HCT116 (cell line): Measurements from ENCODE around the gene AMDHD1. TPM values are rescaled to one million over a fixed set of nuclear protein-coding genes. Genes with fewer than 3 reads are reported as not detected.

Experiments
- ATAC-seq: fragments of 200-7000 bp; cut with Tn5 transposase; 2 replicates; pipeline ENCODE4 v1.9.1; 2020; ENCODE audit warnings: mild to moderate bottlenecking, moderate library complexity
- BruUV-seq: library from RNA; stranded (reverse); fragments of 400-500 nt; replicated peaks from 2 replicates; lab custom pipeline; 2021; lab: Mats Ljungman, UMichigan
- CTCF ChIA-PET: fragments of 300-600 bp; sonication (Branson Sonifier 250); formaldehyde crosslinking; loops from one replicate; lab custom pipeline; 2021; ENCODE audit warnings: antibody characterized with exemption; lab: Charles Lee
- POLR2A ChIA-PET: fragments of 300-600, 350-600 bp; sonication (Branson Sonifier 250); formaldehyde crosslinking; loops from one replicate; lab custom pipeline; 2021; ENCODE audit warnings: antibody characterized with exemption; lab: Charles Lee
- RAD21 ChIA-PET, 2 experiments: fragments of 300-600 bp; sonication (Branson Sonifier 250); formaldehyde crosslinking; loops; one replicate each; lab custom pipeline; 2023; ENCODE audit warnings: low total read pairs in 2 of 2; ENCODE audit not compliant: uncharacterized antibody in 2 of 2, unreplicated experiment in 2 of 2, low non-redundant PET in 1 of 2; lab: Charles Lee
- DNase-seq: peaks from one replicate; pipeline ENCODE4 v3.0.0-alpha.2; 2010; ENCODE audit warnings: low read depth, low spot score
- H2AFZ ChIP-seq: fragments of 200-600 bp; shearing (Covaris generic), sonication (generic); 2 replicates; pipeline ENCODE4 v1.6.1; 2017; ENCODE audit warnings: low read depth, mixed run types, mixed read lengths, antibody characterized with exemption, low read length; ENCODE audit not compliant: poor library complexity, severe bottlenecking
- H3K27ac ChIP-seq: 2 replicates; pipeline ENCODE4 v1.5.1; 2012; ENCODE audit warnings: low read depth, low read length
- H3K27me3 ChIP-seq: fragments of 200-600 bp; sonication (generic); 2 replicates; pipeline ENCODE4 v1.6.1; 2016; ENCODE audit warnings: mixed run types, low read length, mixed read lengths; ENCODE audit not compliant: insufficient read depth
- H3K36me3 ChIP-seq, 2 experiments: fragments of 200-500 bp in 1 of 2; fragments of 200-600 bp in 1 of 2; sonication (Bioruptor generic) in 1 of 2; sonication (generic) in 1 of 2; 2 replicates each; pipeline versions ENCODE4 v1.5.1 to v1.6.1; 2014 to 2016; ENCODE audit warnings: low read length in 2 of 2, inconsistent platforms in 1 of 2, mixed read lengths in 1 of 2, mixed run types in 1 of 2; ENCODE audit not compliant: insufficient read depth in 2 of 2, control insufficient read depth in 1 of 2
- H3K4me1 ChIP-seq, 2 experiments: fragments of 200-600 bp in 1 of 2; sonication (generic) in 1 of 2; 2 replicates each; pipeline versions ENCODE4 v1.5.1 to v1.6.1; 2012 to 2017; ENCODE audit warnings: low read length in 2 of 2, inconsistent platforms in 1 of 2, mild to moderate bottlenecking in 1 of 2, mixed read lengths in 1 of 2, mixed run types in 1 of 2, moderate library complexity in 1 of 2; ENCODE audit not compliant: insufficient read depth in 2 of 2, control insufficient read depth in 1 of 2
- H3K4me2 ChIP-seq: fragments of 200-600 bp; sonication (generic); 2 replicates; pipeline ENCODE4 v1.6.1; 2017; ENCODE audit warnings: mixed run types, low read length, mixed read lengths
- H3K4me3 ChIP-seq, 2 experiments: fragments of 200-600 bp in 1 of 2; sonication (generic) in 1 of 2; replicated peaks in 1 of 2; 2 replicates each; pipeline ENCODE4 v1.5.1; 2011 to 2016; ENCODE audit warnings: low read length in 2 of 2, control low read depth in 1 of 2, low read depth in 1 of 2, mild to moderate bottlenecking in 1 of 2, mixed read lengths in 1 of 2, mixed run types in 1 of 2
- H3K79me2 ChIP-seq: fragments of 200-600 bp; sonication (generic); 2 replicates; pipeline ENCODE4 v1.6.1; 2017; ENCODE audit warnings: mild to moderate bottlenecking, mixed run types, low read length, moderate library complexity, mixed read lengths; ENCODE audit not compliant: insufficient read depth
- H3K9ac ChIP-seq: fragments of 200-600 bp; sonication (generic); 2 replicates; pipeline ENCODE4 v1.6.1; 2016; ENCODE audit warnings: low read length, mixed read lengths
- H3K9me2 ChIP-seq: fragments of 200-600 bp; sonication (generic), shearing (Covaris generic); 2 replicates; pipeline ENCODE4 v1.6.1; 2017; ENCODE audit warnings: mixed run types, mild to moderate bottlenecking, moderate library complexity; ENCODE audit not compliant: insufficient read depth
- H3K9me3 ChIP-seq, 2 experiments: fragments of 200-500 bp in 1 of 2; fragments of 200-600 bp in 1 of 2; sonication (Bioruptor generic) in 1 of 2; sonication (generic) in 1 of 2; 2 replicates each; pipeline ENCODE4 v1.6.1; 2014 to 2017; ENCODE audit warnings: low read length in 2 of 2, mixed read lengths in 2 of 2, inconsistent platforms in 1 of 2, low read depth in 1 of 2, mild to moderate bottlenecking in 1 of 2, mixed run types in 1 of 2, moderate library complexity in 1 of 2; ENCODE audit not compliant: control insufficient read depth in 1 of 2, insufficient read depth in 1 of 2
- H4K20me1 ChIP-seq: fragments of 200-600 bp; sonication (generic), shearing (Covaris generic); 2 replicates; pipeline ENCODE4 v1.6.1; 2017; ENCODE audit warnings: mixed run types, mild to moderate bottlenecking, moderate library complexity; ENCODE audit not compliant: insufficient read depth
- CBX3 ChIP-seq: IDR thresholded peaks from 2 replicates; pipeline ENCODE4 v1.6.1; 2012; ENCODE audit warnings: low read depth
- EZH2 ChIP-seq: fragments of 200-600 bp; sonication (generic); IDR thresholded peaks from 2 replicates; pipeline ENCODE4 v1.6.1; 2017; ENCODE audit warnings: antibody characterized with exemption, mixed run types
- EZH2phosphoT487 ChIP-seq: fragments of 200-600 bp; IDR thresholded peaks from 2 replicates; pipeline ENCODE4 v1.6.1; 2018; ENCODE audit warnings: antibody characterized with exemption, borderline replicate concordance
- JUND ChIP-seq: IDR thresholded peaks from 2 replicates; pipeline ENCODE4 v1.6.1; 2012
- RAD21 ChIP-seq: IDR thresholded peaks from 2 replicates; pipeline ENCODE4 v1.6.1; 2012; ENCODE audit warnings: low read depth, mild to moderate bottlenecking
- SP1 ChIP-seq: IDR thresholded peaks from 2 replicates; pipeline ENCODE4 v1.6.1; 2012; ENCODE audit warnings: low read depth
- SRF ChIP-seq: IDR thresholded peaks from 2 replicates; pipeline ENCODE4 v1.6.1; 2012; ENCODE audit warnings: low read depth
- YY1 ChIP-seq: IDR thresholded peaks from 2 replicates; pipeline ENCODE4 v1.6.1; 2011; ENCODE audit warnings: low read length, low read depth, moderate library complexity, mild to moderate bottlenecking; ENCODE audit not compliant: insufficient replicate concordance; ENCODE audit errors: extremely low read depth
- intact Hi-C: fragments of 100-400 bp; cut with micrococcal nuclease; formaldehyde crosslinking; loops from 2 replicates; pipeline ENCODE4 v1.10.0; 2022
- total RNA-seq: library from RNA; stranded (reverse); gene quantifications from one replicate; pipeline ENCODE4 v1.2.1, GENCODE V29; 2021; ENCODE audit not compliant: unreplicated experiment
- TF ChIP-seq, protein P1 (sequence below), 3 experiments: fragments of 200-600 bp in 1 of 3; sonication (generic) in 1 of 3; IDR thresholded peaks in 2 of 3; conservative IDR thresholded peaks in 1 of 3; 2 replicates each; pipeline ENCODE4 v1.5.1; 2012 to 2017; ENCODE audit warnings: low read depth in 2 of 3, low read length in 2 of 3, antibody characterized with exemption in 1 of 3, borderline replicate concordance in 1 of 3, control low read depth in 1 of 3, mild to moderate bottlenecking in 1 of 3, mixed read lengths in 1 of 3, mixed run types in 1 of 3, moderate library complexity in 1 of 3; ENCODE audit not compliant: insufficient read depth in 1 of 3
- TF ChIP-seq, protein P2 (sequence below): IDR thresholded peaks from 2 replicates; pipeline ENCODE4 v1.6.1; 2011; ENCODE audit warnings: mild to moderate bottlenecking, low read length, moderate library complexity; ENCODE audit not compliant: insufficient replicate concordance; ENCODE audit errors: extremely low read depth

AMDHD1 gene
- total RNA-seq, 1 experiment from 2014 or later = 3.0 TPM

DNA sequence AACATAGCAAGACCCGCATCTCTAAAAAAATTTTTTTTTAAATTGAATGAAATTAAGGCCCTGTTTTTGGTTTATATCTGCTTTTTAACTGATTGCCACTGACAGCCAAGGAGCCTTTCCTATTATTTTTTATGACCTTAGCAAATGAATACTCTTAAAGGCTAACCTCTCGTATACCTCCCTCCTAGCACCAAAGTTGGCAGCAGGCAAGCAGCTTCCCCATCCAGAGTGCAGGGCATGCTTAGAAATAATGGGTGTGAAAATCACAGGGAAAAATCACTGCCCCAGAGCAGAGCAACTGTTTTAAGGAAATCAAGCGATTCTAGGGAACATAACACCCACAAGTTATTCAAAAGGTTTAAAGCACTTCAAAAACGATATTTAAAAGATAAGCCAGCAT, 32.4 kb downstream of the AMDHD1 start:
- no peak for DNase-seq
- Histone ChIP-seq H3K27ac (no peak overlapping the region), H3K9ac (no peak overlapping the region), H3K4me2 (no peak overlapping the region), H3K9me3 (no peaks in the 10 kb centered on the region), H3K4me3 (no peak overlapping the region), H3K36me3 (no peaks in the 10 kb centered on the region), H3K4me1 (peaks cover 0 to 7% of the 10 kb centered on the region in 2 experiments; a peak in 1 of 4 replicates), H3K27me3 (no peaks in the 10 kb centered on the region), H3K79me2 (no peaks in the 10 kb centered on the region), H4K20me1 (no peaks in the 10 kb centered on the region), H3K9me2 (no peaks in the 10 kb centered on the region), H2AFZ (no peak overlapping the region)
- TF ChIP-seq YY1 = no peak
- TF ChIP-seq EZH2 = no peak
- TF ChIP-seq SP1 = no peak
- TF ChIP-seq CBX3 = no peak
- no peak for TF ChIP-seq SRF
- TF ChIP-seq, protein P1, sequence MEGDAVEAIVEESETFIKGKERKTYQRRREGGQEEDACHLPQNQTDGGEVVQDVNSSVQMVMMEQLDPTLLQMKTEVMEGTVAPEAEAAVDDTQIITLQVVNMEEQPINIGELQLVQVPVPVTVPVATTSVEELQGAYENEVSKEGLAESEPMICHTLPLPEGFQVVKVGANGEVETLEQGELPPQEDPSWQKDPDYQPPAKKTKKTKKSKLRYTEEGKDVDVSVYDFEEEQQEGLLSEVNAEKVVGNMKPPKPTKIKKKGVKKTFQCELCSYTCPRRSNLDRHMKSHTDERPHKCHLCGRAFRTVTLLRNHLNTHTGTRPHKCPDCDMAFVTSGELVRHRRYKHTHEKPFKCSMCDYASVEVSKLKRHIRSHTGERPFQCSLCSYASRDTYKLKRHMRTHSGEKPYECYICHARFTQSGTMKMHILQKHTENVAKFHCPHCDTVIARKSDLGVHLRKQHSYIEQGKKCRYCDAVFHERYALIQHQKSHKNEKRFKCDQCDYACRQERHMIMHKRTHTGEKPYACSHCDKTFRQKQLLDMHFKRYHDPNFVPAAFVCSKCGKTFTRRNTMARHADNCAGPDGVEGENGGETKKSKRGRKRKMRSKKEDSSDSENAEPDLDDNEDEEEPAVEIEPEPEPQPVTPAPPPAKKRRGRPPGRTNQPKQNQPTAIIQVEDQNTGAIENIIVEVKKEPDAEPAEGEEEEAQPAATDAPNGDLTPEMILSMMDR (IDR thresholded peaks at IDR 0.05 in 2 of 3, conservative IDR thresholded peaks at IDR 0.05 in 1 of 3; ENCODE audit: borderline replicate concordance in 1 of 3, insufficient read depth in 1 of 3, low read depth in 2 of 3, low read length in 2 of 3) = no peak
- TF ChIP-seq, protein P2, sequence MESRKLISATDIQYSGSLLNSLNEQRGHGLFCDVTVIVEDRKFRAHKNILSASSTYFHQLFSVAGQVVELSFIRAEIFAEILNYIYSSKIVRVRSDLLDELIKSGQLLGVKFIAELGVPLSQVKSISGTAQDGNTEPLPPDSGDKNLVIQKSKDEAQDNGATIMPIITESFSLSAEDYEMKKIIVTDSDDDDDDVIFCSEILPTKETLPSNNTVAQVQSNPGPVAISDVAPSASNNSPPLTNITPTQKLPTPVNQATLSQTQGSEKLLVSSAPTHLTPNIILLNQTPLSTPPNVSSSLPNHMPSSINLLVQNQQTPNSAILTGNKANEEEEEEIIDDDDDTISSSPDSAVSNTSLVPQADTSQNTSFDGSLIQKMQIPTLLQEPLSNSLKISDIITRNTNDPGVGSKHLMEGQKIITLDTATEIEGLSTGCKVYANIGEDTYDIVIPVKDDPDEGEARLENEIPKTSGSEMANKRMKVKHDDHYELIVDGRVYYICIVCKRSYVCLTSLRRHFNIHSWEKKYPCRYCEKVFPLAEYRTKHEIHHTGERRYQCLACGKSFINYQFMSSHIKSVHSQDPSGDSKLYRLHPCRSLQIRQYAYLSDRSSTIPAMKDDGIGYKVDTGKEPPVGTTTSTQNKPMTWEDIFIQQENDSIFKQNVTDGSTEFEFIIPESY = no peak
- no peak for TF ChIP-seq JUND
- TF ChIP-seq EZH2phosphoT487 = no peak
- TF ChIP-seq RAD21 = no peak
- RAD21 ChIA-PET = no interaction called here
- CTCF ChIA-PET = no interaction called here
- intact Hi-C loops = no loop called here
- BruUV-seq = no TSS peak
- POLR2A ChIA-PET = no interaction called here
- ATAC-seq = no peak
